Measurements from ENCODE around the gene LAMA5.
"Not testable (repeated sequence)": the region's sequence is repeated elsewhere in the genome, so short reads cannot be mapped to it uniquely, and the experiment has no call there.

The LAMA5 gene

DNA sequence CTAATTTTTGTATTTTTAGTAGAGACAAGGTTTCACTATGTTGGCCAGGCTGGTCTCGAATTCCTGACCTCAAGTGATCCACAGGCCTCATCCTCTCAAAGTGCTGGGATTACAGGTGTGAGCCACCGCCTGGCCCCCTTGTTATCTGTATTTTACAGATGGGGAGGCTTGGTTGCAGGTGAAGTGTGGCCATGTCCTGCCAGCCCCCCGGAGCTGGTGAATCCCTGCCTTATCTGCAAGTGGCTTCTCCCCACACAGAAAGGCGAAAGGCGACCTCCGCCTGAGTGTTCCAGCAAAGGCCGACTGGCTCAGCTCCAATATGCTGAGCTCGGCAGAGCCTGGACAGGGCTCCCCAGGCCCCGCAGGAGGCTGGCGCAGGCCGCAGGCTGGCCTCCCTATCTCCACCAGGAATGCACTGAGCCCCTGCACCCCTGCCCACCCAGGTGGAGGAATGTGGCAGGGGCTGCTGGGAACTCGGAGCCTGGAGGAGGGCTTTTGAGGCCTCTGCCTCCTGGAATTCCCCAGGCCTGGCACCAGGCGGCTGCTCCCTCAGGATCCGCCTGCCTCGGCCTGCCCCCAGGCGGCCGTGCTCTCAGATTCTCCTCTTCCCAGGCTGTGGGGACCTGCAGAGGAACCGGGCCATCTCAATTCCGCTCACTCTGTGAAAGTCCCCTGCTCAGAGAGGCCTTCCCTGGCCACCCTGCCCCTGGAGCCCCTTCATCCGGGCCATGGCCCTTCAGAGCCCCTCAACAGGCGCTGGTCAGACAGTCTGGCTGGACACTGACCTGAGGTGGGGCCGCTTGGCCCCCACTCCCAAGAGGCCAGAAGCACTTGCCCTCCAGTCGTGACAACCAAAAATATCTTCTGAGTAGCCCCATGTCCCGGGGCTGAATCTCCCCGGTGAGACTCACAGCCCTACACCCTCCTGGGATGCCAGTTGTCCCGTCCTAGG lies 9.3 kb upstream of the LAMA5 start:
- no peak for DNase-seq (ENCODE audit: low read depth)
- no peak overlapping the region for H3K4me3 ChIP-seq (ENCODE audit: low read depth, low read length)
- in situ Hi-C loops (cut with HindIII; ENCODE audit: low sequenced_read_pairs): loop anchor here (25.0 kb wide), 1 partner anchor 89 kb away; no protein-coding TSS in a partner anchor
- TF ChIP-seq, protein P1, sequence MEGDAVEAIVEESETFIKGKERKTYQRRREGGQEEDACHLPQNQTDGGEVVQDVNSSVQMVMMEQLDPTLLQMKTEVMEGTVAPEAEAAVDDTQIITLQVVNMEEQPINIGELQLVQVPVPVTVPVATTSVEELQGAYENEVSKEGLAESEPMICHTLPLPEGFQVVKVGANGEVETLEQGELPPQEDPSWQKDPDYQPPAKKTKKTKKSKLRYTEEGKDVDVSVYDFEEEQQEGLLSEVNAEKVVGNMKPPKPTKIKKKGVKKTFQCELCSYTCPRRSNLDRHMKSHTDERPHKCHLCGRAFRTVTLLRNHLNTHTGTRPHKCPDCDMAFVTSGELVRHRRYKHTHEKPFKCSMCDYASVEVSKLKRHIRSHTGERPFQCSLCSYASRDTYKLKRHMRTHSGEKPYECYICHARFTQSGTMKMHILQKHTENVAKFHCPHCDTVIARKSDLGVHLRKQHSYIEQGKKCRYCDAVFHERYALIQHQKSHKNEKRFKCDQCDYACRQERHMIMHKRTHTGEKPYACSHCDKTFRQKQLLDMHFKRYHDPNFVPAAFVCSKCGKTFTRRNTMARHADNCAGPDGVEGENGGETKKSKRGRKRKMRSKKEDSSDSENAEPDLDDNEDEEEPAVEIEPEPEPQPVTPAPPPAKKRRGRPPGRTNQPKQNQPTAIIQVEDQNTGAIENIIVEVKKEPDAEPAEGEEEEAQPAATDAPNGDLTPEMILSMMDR (IDR thresholded peaks at IDR 0.05; ENCODE audit: low read depth, low read length, missing control alignments): peak; percentile 54

DNA sequence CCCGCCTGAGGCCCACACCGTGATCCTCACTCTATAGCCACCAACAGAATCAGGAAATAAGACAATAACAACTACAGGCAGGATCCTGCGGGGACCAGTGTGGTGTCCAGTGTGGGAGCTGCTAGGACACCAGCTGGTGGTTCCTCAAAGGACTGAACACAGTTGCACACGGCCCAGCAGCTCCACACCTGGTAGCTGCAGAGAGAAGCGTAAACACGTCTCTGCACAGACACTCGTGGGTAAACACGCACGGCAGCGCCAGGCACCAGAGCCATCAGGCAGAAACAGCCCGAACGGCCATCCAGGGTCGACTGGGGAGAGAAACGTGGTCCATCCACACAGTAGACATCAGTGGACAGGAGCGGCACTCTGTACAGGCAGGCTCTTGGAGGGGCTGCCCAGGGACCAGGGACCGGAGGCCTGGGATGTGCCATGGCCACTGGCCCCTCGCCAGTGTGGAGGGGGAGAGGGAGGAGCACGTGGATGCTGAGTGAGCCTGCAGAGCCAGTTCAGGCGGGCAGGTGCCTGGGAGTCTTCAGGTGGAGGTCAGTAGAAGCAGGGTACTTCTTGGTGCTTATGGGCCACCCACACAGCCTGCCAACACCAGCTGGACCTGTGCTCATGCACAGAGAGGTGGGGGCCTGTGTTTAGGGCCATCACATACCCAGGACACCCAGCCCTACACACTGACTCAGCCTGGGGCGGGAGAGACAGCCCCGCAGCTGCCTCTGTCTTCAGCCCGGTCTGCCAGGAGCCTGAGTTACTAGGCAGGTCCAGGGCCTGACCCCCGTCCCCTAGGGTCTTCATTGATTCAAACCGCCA lies 7.4 kb upstream of the LAMA5 start:
- DNase-seq (ENCODE audit: low read depth): no peak

DNA sequence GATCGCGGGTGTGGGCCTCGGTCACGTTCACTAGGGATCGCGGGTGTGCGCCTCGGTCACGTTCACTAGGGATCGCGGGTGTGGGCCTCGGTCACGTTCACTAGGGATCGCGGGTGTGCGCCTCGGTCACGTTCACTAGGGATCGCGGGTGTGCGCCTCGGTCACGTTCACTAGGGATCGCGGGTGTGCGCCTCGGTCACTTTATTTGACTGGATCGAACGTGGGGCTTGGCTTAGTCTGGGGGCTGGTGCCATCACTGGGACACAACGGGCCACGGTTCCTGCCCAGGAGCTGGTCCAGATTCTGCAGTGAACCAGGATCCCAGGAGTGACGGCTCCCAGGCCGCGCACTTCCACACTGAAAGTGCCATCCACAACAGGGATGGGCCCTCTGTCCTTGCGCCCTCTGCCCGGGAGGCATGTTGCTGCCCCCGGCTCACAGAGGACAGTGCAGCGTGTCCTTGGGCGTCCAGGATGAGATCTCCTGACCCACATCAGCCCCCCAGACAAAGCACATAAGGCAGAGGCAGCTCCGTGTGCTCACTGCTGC lies 6.6 kb upstream of the LAMA5 start:
- H3K4me3 ChIP-seq (ENCODE audit: low read depth, low read length); in situ Hi-C loops (cut with HindIII; ENCODE audit: low sequenced_read_pairs); DNase-seq (ENCODE audit: low read depth): not testable (repeated sequence)

More for the DNA sequence above, 7.4 kb upstream of the LAMA5 start:
- H3K4me3 ChIP-seq (ENCODE audit: low read depth, low read length): no peak overlapping the region
- in situ Hi-C loops (cut with HindIII; ENCODE audit: low sequenced_read_pairs): loop anchor here (25.0 kb wide), 1 partner anchor 87 kb away; no protein-coding TSS in a partner anchor
- TF ChIP-seq, protein P1 (IDR thresholded peaks at IDR 0.05; ENCODE audit: low read depth, low read length, missing control alignments): no peak

DNA sequence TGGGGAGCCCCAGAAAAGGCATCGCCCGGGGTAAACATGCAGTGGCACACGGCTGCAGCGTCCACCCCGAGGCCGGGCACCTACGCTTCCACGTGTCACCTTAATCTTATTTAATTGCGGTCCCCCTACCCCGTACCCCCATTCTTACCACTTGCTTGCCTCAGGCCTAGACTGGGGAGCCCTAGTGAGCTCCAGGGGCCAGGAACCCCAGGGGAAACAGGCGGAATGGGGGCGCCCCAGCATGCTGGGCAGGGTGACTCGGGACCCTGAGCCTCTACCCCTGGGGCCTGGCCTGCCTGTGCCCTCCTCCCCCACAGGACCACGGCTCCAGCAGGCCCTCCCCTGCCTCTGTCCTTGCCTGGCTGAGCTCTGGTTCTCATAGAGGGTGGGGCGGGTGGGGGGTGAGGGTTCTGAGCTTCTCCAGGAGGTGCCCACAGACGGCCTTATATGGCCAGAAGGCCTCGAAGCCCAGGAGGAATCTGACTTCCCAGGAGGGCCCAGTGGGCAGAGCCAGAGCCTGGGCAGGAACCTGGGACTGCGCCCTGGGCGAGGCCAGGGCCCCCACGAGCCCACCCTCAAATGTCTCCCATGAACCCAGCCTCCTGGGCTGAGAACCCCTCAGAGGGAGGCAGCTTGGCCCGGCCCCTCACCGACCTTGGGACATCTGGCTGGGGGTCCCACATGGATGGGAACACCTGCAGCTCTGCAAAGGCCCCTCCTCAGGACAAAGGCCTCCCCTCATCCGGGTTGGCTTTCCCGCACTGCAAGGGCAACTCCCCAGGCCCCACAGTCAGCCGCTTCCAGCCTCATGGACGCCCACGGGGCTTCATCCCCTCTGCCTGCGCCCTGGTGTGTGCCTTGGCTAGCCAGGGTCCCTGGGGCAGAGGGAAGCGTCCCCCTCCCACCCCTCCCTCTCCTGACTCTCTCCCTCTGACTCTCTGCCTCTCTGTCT lies 5.2 kb upstream of the LAMA5 start:
- no peak for DNase-seq (ENCODE audit: low read depth)
- in situ Hi-C loops (cut with HindIII; ENCODE audit: low sequenced_read_pairs): no loop called here
- TF ChIP-seq, protein P1 (IDR thresholded peaks at IDR 0.05; ENCODE audit: low read depth, low read length, missing control alignments): no peak
- H3K4me3 ChIP-seq (ENCODE audit: low read depth, low read length): no peak overlapping the region

DNA sequence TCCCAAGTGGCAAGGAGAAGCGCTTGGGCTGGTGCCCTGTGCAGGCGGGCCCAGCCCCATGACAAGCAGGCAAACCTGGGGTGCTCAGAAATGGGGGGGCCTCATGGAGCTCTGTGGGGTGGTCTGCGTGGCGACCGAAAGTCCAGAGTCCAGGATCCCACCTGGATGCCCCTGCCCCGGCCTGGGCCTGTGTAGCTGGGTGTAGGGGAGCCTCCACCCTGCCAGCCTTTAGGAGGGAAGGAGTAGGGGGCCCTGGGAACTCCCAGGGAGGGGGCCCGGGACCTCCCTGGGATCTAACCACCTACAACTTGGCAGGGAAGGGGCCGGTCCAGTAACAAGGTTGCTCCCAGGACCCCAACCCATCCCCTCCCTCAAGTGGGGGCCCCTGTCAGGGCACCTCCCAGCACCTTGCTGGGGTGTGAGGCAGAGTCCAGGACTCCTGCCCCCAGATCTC lies 4.5 kb upstream of the LAMA5 start:
- TF ChIP-seq, protein P1 (IDR thresholded peaks at IDR 0.05; ENCODE audit: low read depth, low read length, missing control alignments): no peak
- DNase-seq (ENCODE audit: low read depth): no peak
- no peak overlapping the region for H3K4me3 ChIP-seq (ENCODE audit: low read depth, low read length)
- in situ Hi-C loops (cut with HindIII; ENCODE audit: low sequenced_read_pairs): no loop called here

DNA sequence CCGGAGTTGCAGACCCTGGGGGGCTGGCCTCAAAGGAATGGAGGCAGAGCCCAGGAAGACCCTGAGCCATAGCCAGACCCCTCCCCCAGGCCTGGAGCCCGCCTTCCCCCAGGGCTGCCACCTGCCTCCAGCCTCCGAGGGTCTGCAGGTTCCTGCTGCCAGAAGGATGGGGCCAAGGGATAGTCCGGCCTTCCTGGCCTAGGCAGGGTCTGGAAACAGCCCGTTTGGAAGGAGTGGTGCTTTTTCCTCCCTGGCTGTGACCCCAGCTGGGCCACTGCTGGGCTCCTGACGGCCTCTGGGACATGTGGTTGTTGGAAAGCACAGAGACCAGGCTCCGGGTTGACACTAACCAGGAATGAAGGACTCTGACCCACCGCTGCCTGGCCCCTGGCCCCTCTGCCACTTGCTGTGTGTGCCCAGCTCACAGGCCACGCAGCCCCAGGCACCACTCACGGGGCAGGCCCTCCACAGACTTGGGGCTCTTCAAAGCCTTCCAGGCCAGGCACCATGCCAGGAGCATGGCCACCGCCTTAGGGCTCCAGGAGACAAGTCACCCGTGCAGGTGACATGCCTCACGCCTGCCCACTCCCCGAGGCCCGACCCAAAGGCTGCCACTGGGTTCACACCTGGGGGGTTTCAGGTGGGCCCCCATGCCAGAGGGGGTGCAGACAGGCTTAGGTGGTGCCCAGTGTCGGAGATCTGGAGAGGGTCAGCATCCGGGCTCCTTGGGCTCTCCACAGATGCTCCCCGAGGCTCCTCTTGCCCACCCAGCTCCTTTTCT lies 3.9 kb upstream of the LAMA5 start:
- no peak for DNase-seq (ENCODE audit: low read depth)
- TF ChIP-seq, protein P1 (IDR thresholded peaks at IDR 0.05; ENCODE audit: low read depth, low read length, missing control alignments): no peak
- in situ Hi-C loops (cut with HindIII; ENCODE audit: low sequenced_read_pairs): no loop called here
- H3K4me3 ChIP-seq (ENCODE audit: low read depth, low read length): no peak overlapping the region

All from astrocyte of the cerebellum (primary cell).